HG03025 (cell line): ENCODE data around the gene EPYC.

Source experiments
- ATAC-seq: cut with Tn5 transposase; IDR thresholded peaks from one replicate; pipeline ENCODE4 v1.9.1; 2021; ENCODE audit warnings: mild to moderate bottlenecking, moderate library complexity; ENCODE audit not compliant: unreplicated experiment, low FRiP score

Gene EPYC, protein sequence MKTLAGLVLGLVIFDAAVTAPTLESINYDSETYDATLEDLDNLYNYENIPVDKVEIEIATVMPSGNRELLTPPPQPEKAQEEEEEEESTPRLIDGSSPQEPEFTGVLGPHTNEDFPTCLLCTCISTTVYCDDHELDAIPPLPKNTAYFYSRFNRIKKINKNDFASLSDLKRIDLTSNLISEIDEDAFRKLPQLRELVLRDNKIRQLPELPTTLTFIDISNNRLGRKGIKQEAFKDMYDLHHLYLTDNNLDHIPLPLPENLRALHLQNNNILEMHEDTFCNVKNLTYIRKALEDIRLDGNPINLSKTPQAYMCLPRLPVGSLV

GRCh38 chr12:91004872-91005271 lies at the start of gene EPYC:
Gene EPYC, minus strand, starts transcription at chr12:91004972. Its CDS starts 2,407 bp downstream, at chr12:91002565.
- ATAC-seq, result no peak

GRCh38 chr12:91053951-91054715 lies 49.4 kb upstream of the EPYC start:
- no peak for ATAC-seq

- no peak for ATAC-seq
These were observed 47.3 kb upstream of the EPYC start for GRCh38 chr12:91052026-91052425.

DNA sequence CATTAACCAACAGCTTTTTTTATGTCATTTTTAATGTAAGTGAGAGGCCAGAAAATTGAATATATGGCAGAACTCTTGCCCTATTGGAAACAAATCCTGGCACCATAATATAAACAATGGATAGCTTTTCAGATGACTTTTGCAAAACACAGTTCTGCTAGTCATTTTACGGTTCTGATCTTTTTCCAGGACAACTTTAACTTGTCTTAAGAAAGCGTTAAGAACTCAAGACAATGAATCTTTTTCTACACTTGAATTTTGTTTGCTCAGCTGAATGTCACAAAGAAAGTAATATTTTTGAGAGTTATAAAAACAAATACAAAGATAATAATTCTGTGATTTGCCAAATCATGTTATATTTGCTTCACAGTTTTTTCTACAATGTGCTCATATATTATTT lies 39.8 kb upstream of the EPYC start:
- no peak for ATAC-seq

DNA sequence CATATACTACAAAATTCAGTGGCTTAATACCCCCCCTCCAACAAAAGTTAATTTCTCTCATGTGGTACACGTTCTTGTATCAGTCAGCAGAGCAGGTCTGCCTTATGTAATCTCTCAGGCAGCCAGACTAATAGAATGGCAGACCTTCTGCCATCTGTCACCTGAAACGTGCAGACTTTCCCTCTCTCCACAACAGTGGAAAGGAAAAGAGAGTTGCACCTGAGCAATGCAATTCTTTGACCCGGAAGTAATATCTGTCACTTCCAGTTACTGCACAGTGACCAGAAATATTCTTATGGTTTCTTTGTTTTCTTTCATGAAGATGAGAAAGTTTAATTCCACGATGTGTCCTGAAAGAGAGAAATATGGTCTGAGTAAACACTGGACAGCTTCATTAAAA lies 38.6 kb upstream of the EPYC start:
- ATAC-seq, result no peak

GRCh38 chr12:91040096-91040755 lies 35.5 kb upstream of the EPYC start:
- no peak for ATAC-seq

DNA sequence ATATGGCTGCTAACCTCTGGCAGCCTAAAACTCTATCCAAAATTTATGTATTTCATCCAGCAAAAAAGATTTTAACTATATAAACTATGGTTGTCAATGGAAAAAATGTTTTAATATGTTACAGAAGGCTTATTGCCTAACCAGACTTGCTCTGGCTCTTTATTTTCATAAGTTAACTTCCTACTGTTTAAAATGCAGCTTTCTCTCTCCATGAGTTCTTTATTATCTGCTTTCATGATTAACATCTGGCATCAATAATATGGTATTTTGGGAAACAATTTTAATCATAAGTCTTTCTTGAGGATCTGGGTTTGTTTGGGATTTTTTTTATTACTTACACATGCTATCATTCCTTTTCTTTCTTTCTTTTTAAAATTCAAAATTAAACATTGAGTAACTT lies 32.5 kb upstream of the EPYC start:
- no peak for ATAC-seq

- ATAC-seq, result no peak
These were observed 28.5 kb upstream of the EPYC start for GRCh38 chr12:91033251-91033650.

DNA sequence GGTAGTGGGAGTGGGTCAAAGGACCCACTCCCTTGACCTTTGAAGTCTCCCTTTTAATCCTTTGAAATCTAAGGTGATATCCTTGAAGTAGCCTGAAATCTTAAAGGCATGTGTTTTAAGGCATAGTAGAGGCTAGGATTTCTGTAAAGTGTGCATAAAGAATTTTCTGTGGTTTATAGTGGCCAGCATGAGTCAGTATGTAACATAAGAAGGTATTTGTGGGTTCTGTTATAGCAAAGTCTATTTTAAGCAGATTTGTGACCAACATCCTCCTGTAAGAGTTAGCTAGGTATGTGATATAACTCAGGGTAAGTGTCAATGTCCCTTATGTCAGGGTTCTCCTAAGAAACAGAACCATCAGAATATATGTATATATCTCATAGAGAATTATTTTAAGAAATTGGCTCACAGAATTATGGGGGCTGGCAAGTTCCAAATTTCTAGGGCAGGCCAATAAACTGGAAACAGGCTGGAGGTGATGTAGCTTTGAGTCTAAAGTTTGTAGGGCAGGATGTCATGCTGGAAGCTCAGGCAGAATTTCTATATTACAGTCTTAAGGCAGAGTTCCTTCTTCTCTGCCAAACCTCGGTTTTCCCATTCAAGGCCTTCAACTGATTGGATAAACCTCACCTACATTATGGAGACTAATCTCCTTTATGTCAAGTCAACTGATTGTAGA lies 18.7 kb upstream of the EPYC start:
- ATAC-seq, result no peak

DNA sequence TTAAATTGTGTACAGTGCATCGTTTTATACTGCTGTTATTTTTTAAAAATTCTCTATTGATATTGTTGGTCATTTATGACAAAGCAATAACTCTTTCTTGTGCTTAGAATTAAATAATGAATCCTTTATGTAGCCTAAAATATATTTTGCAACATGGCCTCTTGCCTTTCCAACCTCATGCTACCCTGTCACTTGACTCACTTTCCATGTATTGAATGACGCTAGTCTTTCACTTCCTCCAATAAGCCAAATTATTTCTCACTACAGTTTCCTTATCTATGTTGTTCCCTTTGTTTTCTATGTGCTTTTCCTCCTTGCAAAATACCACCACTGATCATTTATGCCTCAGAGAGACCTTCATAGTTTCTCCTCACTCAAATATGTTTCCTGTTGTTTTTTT lies 16.3 kb upstream of the EPYC start:
- no peak for ATAC-seq

GRCh38 chr12:91019455-91019854 lies 14.7 kb upstream of the EPYC start:
- ATAC-seq, result no peak

GRCh38 chr12:91017511-91018263 lies 12.9 kb upstream of the EPYC start:
- ATAC-seq, result no peak

DNA sequence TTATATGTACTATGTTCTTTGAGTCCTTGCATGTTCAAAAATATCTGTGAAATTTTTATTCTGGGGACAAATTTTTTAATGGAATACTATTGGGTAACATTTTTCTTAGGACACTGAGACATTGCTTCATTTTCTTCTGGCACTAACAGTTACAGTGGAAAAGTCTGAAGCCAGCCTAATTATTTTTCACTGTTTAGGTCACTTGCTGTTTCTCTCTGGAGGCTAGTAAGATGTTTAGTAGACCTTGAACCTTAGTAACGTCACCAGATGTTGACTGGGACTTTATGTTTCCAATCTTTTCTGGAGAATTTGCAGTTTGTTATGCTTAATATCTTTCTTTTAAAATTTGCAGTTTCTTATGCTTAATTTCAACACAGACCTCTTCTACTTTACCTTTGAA lies 12.3 kb upstream of the EPYC start:
- no peak for ATAC-seq

- peak; percentile 87 for ATAC-seq
These were observed 4.7 kb upstream of the EPYC start for GRCh38 chr12:91009319-91009950.

DNA sequence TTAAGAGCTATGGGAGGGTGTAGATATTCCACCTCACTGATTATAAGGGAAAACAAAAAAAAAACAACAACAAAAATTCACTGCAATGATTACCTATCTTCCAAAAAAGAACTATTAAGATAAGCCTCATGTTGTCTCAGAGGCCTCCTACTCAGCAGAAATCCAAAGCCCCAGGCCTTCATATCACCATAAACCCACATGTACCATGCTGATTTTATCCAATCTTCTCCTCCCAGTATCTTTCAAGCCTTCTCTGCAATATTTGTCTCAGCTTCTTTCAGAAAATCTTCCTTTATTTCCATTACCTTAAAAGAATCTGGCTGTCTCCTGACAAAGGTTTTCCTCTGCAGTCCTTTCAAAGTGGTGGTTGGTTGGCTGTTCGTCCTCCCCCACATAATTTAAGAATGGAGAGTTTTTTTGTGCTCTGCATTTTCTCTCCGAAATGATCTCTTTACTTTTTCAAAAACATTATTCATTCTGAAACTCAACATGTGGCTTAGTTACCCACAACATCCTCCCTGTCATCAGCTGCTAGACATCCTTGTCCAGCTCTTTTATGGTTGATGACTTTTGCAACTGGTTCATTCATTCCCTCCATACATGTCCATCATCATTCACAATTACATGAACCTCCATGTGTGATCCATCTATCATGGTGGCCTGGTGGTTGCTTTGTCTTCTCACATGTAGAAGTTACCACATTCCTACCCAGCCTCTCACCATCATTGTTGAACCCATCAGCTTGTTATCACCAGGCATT lies 2.9 kb upstream of the EPYC start:
- ATAC-seq, result peak; percentile 67

GRCh38 chr12:91003737-91004136 lies 1.0 kb downstream of the EPYC start:
- ATAC-seq, result no peak

DNA sequence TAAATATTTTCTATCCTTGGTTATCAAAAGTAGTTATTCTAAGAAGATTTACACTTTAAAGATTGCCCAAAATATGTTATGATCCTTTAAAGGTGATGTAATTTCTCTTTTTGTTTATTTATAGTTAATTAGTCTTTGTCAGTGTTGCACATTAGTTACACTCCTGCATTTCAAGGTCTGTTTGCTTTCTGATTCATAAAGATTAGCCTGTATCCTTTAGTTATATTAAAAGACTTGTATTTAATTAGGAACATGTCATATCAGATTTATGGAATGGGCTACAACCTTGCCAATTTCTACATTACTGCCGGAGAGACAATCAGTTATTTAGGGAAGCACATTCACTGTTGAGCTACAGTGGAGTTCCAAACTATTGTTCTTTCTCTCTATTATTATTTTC lies 3.5 kb downstream of the EPYC start:
- ATAC-seq, result no peak

GRCh38 chr12:90999966-91000365 lies 4.8 kb downstream of the EPYC start:
- no peak for ATAC-seq

GRCh38 chr12:90999527-90999926 lies 5.2 kb downstream of the EPYC start:
- ATAC-seq, result no peak
